Stimulated activated CD4-positive, alpha-beta T cell treated with anti-CD3 and anti-CD28 coated beads, Interleukin-2, amount 100 ng/mL, for 4 hours (primary cell): ENCODE results near the gene MPP1.

Source experiments
- DNase-seq: peaks from one replicate; pipeline ENCODE4 v3.0.0-alpha.2; 2020; ENCODE audit warnings: low read depth

The MPP1 gene

DNA sequence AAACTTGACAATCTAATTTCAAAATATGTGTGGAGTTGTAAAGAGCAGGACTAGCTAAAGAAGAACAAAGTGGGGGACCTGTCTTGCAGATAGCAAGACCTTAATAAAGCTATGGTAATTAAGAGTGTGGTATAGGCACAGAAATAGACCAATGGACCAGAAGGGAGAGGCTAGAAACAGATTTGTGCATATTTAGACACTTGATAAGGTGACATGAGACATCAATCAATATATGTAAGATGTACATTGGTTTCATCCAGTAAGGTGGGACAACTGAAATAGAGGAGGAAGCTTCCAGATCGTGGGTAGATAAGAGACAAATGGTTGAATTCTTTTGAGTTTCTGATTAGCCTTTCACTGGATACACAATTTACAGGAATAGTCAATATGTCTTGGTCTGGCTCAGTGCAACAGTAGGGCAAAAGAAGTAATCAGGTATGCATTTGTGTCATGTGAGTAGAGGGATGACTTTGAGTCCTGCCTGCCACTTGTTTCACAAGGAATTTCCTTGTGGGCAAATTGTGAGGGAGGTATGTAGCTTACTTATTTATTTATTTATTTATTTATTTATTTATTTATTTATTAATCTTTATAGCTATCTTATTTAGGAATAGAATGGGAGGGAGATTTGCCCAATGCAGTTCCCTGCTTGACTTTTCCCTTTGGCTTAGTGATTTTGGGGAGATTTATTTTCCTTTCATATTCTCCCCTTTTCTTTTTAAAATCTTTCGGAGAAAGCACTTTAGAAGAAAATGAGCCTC lies 7.2 kb upstream of the MPP1 start:
- no peak for DNase-seq

DNA sequence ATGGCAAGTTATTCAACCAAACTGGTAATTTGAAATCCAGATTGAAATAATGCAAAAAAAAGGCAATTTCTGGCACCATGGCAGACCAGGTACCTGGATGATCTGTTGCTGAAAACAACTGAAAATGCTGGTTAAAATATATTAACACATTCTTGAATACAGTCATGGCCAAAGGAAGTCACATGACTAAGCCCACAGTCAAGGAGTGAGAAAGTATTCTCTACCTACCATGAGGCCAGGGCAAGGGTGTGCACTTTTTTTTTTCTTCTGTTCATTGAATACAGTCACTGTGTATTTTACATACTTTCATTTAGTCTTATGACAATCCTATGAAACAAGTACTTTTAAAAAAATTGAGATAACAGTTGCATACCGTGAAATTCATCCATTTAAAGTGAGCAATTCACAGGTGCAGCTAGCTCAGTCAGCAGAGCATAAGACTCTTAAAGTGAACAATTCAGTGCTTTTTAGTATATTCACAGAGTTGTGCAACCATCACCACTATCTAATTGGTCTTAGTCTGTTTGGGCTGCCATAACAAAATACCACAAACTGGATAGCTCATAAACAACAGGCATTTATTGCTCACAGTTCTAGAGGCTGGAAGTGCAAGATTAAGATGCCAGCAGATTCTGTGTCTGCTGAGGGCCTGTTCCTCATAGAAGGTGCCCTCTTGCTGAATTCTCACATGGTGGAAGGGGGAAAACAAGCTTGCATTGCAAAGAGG lies 4.8 kb upstream of the MPP1 start:
- DNase-seq, result no peak

DNA sequence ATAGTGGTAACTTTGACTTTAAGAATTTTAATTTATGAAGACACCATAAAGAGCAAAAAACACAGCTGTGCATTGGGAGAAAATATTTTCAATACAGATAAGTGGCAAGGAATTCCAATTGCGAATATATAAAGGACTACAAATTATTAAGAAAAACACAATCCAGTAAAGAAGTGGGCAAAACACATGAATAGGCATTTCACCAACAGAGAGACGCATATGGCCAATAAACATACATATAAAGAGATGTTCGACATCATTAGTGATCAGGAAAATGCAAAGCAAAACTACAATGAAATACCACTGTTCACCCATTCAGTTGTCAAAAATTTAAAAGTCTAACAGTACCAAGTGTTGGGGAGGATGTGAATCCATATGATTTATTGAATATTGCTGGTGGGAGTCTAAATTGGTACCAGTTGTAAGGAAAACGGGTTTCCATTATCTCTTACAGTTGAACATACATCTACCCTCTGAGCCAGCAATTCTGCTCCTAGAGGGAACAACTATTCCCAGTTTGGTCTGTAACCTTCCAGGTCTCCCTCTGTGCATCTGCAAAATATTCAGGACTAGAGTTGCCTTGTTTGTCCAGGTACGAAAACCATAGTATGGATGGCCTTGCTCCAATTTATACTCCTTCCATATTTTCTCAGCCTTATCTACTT lies 1.7 kb upstream of the MPP1 start:
- no peak for DNase-seq

DNA sequence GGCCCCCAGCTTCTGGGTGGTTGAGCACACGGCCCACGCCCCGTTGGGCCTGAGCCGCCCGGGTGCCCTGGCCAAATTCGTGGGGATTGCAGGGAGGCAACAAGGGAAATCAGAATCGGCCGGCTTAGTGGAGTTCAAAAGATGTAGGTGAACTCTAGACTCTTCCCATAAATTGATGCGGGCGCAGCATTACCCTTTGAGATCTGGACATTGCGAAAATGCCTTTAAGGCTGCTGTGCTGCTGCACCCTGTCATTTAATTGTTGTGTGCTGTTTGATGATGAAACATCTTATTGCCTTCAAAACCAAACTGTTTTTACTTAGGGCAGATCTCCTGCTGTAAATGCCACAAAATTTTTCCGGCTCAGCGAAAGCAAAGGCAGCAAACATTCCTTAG lies 409 bp upstream of the MPP1 start:
- DNase-seq, result no peak

DNA sequence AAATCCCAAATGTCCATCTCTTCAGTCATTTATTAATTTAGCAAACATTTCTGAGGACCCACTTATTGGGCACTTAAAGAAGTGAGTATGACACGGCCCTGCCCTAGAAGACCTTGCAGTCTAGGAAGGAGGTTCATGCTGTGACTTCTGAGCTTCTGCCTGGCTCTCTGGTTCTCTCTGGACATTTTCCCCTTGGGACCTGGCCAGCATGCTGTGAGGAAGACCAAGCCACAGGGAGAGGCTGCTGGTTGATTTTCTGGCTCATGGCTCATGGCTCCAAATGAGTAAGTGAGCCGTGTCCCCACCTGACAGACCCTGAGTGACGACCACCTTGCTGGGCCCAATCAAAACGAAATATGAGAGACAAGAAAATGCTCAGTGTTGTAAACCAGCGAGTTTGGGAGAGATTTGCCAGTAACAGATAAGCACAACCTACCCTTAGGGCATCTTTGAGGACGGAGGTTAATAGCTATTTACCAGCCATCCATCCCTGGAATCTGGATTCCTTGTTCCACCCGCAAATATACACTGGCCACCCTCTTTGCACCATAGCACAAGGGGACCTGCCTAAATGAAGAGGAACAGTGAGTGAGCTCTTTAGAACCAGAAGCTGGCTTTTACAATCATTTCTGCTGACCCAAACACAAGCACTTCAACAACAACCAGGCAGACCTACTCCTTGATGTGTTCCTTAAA lies 876 bp downstream of the MPP1 start:
- no peak for DNase-seq

DNA sequence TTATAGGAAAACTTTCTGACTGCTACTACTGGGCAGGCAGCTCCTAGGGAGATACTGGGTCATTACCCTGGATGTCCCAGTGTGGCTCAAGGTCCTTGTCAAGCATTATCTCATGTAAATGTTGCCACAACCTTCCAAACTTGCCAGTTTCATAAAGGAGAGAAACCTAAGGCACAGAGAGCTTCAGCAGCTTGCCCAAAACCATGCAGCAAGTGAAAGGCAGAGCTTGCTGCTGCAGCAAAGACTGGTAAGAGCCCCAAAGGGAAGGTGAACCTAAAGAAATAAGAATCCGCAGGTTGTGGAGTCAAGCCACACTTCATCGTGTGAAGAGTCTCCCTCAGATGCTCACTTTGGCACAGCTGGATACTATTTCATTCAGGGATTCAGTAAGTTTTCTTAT lies 2.3 kb downstream of the MPP1 start:
- DNase-seq, result no peak

DNA sequence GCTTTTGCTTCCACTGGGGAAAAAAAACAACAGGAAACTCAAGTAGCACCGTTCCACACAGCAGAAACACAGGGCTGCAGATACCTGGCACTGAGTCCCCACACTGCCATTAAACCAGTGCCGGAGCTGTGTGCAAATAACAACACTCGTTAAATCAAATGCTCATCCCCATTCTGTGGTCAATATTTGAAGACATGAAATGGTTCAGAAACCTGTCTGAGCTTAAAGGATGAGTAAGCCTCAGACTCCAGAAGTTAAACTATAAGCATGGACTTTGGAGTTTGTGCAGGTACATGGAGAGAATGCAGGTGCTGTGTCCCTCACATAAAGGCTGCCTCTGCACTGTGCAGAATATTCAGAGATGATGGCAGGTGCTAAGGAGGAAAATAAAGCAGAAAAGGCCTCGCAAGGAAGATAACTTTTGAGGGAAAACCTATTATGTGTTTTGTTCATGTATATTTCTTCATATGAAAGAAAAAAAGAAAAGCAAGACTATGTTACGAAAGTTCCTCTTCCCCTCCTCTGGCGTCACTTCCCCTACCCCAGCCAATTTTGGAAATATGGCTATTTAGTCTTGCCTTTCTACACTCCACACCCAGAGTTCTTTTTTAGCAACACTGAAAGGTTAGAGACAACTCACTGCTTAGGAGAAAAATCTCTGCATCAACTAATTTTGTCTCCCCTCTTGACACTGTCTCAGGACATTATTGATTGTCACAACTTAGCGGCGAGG lies 4.6 kb downstream of the MPP1 start:
- no peak for DNase-seq

DNA sequence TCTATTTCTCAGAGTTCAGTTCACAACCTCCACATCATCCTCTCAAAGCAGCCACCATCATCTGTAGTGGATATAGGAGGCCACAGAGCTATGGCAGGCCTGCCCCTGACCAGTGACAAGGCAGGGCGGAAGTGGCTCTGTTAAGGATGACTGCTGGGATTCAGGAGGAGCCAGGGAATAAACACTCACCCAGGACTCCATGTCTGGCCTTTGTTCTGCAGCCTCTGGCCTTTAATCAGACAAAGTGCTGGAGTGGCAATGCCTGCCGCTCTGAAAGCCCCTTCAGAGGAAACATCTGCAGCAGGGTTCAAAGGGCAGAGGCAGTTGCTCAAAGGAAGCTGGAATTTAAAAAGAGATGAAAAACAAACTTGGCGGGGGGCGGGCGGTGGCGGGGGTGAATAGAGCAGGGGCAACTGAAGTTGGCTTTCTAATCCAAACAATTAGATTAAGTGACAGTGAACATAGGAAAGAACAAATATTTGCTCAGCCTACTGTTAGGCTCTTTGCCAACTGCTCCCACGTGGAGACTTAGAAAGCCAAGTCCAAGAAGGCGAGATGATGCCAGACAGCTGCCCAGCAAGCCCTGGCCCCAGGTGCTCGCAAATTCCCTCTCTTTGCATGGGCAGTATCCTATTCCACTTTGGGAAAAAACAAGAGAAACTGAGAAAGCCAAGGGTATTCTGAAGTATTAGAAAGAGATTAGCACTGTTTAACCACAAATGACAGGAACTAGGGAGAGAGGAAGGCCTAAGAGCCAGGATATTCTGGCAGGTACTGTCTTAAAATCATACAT lies 5.5 kb downstream of the MPP1 start:
- no peak for DNase-seq

DNA sequence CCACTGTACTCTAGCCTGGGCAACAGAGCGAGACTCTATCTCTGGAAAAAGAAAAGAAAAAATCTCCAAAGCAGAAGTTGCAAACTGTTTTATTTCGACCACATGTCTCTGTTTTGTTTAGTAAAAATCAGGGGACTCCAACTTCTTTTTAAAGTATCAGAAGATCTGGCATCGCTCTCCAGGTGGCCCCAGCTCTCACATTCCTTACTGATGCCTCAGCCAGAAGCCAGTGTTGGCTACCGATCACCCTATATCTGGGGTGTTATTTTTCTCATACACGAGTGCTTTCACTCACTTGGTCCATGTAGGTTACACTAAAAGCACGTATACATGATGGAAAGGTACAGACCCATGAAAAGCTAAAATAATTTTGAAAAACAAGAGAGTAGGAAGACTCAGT lies 8.3 kb downstream of the MPP1 start:
- no peak for DNase-seq

DNA sequence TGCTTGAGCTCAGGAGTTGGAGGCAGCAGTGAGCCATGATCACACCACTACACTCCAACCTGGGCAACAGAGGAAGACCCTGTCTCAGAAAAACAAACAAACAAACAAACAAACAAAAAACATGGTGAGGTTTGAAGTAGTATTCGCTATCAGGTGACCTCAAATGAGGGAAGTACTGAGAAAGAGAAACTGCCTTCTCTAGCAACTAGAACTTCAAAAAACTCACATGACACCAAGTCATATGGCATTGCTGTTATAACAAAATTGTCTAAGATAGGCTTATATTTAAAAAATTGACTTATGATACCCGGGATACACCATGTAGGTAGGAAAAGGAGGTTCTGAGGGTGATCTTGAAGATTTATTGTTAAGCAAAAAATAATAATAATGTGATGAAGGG lies 10.3 kb downstream of the MPP1 start:
- no peak for DNase-seq

DNA sequence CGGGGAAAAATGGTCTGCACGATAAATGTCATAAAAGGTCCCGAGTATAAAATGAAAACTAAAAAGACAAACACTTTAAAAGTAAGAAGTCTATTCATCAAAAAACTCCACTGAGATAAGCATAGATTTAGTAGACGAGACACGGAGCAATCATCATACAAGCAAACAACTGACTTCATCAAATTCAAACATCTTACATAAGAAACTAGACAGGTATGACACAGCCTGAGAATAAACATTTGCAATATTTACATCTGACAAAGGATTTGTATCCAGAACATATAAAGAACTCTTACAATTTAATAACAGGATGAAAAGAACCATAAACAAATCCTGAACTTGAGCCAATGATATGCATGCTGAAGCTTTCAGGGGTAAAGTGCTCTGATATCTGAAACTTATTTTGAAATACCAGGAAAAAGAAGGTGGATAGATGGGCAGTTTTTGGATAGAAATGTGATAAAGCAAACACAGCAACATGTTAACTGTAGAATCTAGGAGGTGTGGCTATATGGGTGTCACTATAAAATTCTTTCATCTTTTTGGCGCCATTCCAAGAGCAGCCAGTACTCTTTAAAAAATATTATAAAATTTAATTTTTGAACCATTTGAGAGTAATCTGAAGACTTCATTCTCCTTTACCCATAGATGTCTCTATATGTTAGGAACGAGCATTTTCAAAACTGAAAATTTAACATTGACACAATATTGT lies 12.0 kb downstream of the MPP1 start:
- DNase-seq, result no peak

DNA sequence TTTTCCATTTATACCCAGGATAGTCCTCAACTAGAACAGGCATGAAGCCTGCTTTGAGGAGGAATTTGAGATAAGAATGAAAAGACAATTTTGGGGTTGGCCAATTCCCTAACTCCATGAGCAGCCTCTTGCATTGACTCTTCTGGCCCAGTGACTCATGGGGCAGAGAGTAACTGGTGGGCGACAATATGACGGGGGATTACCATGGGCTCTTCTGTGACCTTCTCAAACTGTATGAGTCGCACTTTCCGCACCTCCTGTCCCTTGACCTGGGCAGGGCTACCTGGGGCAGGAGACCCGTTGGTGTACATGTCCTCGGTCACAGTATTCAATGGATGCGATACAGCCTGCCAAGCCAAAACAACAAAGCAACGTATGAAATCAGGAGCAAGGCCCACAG lies 13.3 kb downstream of the MPP1 start:
- DNase-seq, result no peak

DNA sequence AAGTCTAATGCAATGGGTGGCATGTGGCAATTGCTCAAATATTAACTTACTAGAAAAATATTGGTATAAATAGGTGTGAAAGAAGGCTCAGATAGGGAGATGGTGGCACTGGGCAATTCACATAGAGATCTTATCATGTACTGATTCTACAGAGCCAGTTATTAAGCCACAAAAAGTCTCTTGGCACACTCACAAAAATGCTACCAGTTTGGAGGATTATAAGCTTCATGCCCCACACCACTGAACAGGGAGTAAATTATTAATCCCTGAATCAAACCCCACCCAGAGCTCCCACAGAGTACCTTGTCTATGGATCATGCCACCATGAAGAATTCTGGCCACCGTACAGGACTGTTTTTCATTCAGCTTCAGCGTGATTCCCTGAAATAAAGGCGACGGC lies 13.8 kb downstream of the MPP1 start:
- no peak for DNase-seq

DNA sequence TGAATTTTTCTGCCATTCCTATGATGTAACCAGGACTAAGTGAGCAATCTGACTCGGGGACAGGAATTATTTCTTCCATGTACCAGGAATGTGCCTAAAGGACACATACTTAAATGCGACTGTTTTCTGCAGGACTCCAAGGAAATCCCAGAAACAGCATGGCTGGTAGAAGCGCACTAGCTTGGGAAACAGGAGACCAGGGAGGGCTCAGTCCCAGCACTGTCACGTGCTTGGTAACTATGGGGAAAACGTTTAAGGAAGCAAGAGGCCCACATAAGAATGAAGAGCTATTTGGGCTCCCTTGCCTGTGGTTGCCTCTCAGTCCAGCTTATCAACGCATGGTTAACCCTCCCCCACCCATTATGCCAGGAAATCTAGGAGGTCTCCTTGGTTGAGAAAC lies 19.6 kb downstream of the MPP1 start:
- DNase-seq, result no peak

DNA sequence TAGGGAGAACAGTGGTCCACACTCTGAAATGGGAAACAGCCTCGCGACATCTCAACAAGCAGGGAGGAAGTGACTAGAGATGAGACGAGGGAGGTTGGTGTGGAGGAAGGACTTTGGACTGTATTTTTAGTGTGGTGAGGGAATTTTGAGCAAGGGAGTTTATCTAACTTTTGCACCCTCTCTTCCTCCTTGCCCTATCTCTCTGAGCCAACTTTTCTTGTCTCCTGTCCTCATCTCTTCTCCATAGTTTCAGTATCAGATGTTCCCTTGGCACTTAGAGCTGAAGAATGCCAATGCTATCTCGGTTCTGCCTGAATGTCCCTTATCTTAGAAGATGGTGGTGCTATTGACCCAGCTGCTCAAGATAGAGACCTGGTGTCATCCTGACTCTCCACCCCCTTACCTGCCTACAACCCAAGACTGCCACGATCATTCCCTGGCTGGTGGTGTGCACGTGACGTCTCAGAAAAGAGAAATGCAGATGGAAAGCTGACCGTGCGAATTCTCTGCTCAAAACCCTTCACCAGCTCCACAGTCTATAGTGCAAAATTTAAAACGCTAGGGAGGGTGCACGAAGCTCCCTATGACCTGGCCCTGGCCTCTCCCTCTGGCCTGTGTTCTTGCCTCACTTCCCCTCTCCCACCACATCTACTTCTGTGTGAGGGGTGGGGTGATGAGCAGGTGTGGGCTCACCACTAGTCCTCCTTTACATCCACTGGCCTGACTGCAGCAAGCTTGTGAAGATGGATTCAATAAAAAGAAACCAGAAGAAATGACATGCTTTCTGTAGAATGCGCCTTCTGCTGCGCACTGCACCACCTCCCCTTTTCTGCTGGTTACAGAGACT lies 20.9 kb downstream of the MPP1 start:
- no peak for DNase-seq

DNA sequence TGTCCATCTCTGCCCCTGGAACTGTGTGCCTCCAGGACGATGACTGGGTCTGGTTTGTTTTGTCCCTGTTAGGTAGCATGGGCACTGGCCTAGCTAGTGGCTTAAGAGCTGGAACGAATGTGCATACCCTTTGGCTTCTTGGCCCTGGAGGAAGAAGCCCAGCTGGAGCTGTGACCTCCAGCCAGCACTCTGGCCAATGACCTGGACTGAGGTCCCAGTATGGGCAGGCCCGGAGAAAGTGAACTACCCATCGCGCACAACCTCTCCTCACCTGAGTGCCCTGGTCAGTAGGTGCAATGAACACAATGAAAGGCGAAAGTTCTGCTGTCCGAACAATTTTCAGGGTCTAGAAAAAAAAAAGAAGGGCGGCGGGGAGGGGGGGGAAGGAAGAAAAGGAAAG lies 24.3 kb downstream of the MPP1 start:
- no peak for DNase-seq

DNA sequence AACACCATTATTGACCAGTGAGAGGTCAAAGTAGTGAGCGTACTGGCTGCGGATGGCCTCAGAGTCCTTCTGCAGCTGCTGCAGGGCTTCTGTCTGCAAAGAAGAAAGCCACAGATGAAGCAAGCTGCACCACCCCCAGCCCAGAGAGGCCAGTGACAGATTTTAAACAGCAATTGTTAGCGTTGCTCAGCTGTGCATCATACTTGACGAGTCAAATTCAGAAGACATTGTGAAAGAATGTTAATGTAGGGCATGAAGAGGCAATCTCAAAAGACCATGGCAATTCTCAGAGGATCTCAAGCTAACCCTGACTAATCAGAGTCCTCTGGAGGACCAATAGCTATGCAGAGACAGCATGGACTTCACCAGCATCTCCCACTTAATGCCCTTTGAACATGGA lies 26.0 kb downstream of the MPP1 start:
- DNase-seq, result no peak

DNA sequence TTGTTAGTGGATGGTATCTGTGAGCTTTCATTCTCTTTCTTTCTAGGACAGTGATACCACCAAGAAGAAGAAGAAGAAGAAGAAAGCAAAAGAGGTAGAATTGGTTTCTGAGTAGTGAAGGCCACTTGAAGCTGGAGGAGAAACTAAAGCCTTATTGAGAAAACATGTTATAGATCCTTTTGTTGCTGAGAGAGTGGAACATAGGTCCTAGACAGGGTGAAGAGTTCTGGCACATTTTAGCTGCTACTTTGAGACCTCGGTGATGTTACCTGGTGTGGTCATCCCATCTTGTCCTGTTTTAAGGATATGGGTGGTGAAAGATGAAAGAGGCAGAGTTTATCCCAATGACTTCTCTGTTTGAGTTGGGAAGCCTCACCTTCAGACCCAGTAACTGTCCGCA lies 28.5 kb downstream of the MPP1 start:
- DNase-seq, result no peak
